Hepatocyte (in vitro differentiated cells): ENCODE measurements around the gene TUBD1.
"Not testable (repeated sequence)": the region's sequence is repeated elsewhere in the genome, so short reads cannot be mapped to it uniquely, and the experiment has no call there.

Experiments
- CTCF ChIP-seq: fragments of 200-600 bp; sonication (generic); IDR thresholded peaks from 2 replicates; pipeline ENCODE4 v1.5.1; 2016; ENCODE audit warnings: antibody characterized with exemption, mild to moderate bottlenecking; ENCODE audit not compliant: poor library complexity
- EZH2phosphoT487 ChIP-seq: fragments of 200-600 bp; sonication (generic); IDR thresholded peaks from one replicate; pipeline ENCODE4 v1.6.1; 2018; ENCODE audit warnings: antibody characterized with exemption, mild to moderate bottlenecking, low read depth, moderate library complexity; ENCODE audit not compliant: unreplicated experiment, severe bottlenecking

DNA sequence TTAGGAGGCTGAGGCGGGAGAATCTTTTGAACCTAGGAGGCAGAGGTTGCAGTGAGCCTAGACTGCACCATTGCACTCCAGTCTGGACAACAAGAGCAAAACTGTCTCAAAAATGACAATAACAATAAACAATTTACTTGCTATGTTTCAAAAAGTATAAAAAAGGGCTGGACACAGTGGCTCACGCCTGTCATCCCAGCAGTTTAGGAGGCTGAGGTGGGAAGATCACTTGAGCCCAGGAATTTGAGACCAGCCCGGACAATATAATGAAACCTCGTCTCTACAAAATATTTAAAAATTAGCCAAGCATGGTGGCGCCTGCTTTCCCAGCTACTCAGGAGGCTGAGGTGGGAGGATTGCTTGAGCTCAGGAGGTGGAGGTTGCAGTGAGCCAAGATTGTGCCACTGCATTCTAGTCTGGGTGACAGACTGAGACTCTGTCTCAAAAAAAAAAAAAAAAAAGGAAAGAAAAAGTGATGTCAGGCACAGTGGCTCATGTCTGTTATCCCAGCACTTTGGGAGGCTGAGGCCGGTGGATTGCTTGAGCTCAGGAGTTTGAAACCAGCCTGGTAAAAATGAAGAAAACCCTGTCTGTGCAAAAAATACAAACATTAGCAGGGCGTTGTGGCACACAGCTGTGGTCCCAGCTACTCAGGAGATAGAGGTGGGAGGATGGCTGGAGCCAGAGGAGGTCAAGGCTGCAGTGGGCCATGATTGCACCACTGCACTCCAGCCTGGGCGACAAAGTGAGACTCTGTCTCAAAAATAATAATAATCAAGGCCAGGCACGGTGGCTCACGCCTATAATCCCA, 38.6 kb downstream of the TUBD1 start:
- not testable (repeated sequence) for TF ChIP-seq EZH2phosphoT487, CTCF
